ENCODE results near the gene PARP14.
A peak's percentile ranks its signal among the peaks of the same experiment; 100 is the strongest.
"Not testable (repeated sequence)": the region's sequence is repeated elsewhere in the genome, so short reads cannot be mapped to it uniquely, and the experiment has no call there.

The PARP14 gene

GRCh38 chr3:122743581-122744120 lies 63.0 kb downstream of the PARP14 start:
- peaks cover 24% of the 10 kb centered on the region for H3K36me3 ChIP-seq (replicated peaks; ENCODE audit: low read depth, low read length)
- TF ChIP-seq EZH2phosphoT487 (IDR thresholded peaks at IDR 0.05; ENCODE audit: low read depth): no peak
- H3K9ac ChIP-seq (ENCODE audit: low read length): no peak overlapping the region
- no peak overlapping the region for H3K27ac ChIP-seq (ENCODE audit: low read length)
- H3K4me3 ChIP-seq (ENCODE audit: low read length): no peak overlapping the region
- H4K20me1 ChIP-seq (ENCODE audit: insufficient read depth, low read length): no peaks in the 10 kb centered on the region
- H3K79me2 ChIP-seq (ENCODE audit: low read length): no peaks in the 10 kb centered on the region
- no peaks in the 10 kb centered on the region for H3K27me3 ChIP-seq (ENCODE audit: low read depth, low read length)
- no peak overlapping the region for H3K4me2 ChIP-seq (ENCODE audit: low read length)
- H3K4me1 ChIP-seq (ENCODE audit: low read length): no peaks in the 10 kb centered on the region
- no peaks in the 10 kb centered on the region for H3K9me3 ChIP-seq (ENCODE audit: insufficient read depth, low read length)
- no peak overlapping the region for H2AFZ ChIP-seq (ENCODE audit: low read depth, low read length)

GRCh38 chr3:122745369-122746021 lies 64.9 kb downstream of the PARP14 start:
- no peak overlapping the region for H3K9ac ChIP-seq (ENCODE audit: low read length)
- no peak for TF ChIP-seq EZH2phosphoT487 (IDR thresholded peaks at IDR 0.05; ENCODE audit: low read depth)
- no peak for TF ChIP-seq CTCF (IDR thresholded peaks at IDR 0.05; ENCODE audit: low read depth, low read length)

GRCh38 chr3:122747295-122747694 lies 66.7 kb downstream of the PARP14 start:
- peaks cover 14% of the 10 kb centered on the region for H3K36me3 ChIP-seq (replicated peaks; ENCODE audit: low read depth, low read length)
- H3K27ac ChIP-seq (ENCODE audit: low read length); H3K4me1 ChIP-seq (ENCODE audit: low read length); H4K20me1 ChIP-seq (ENCODE audit: insufficient read depth, low read length); H3K4me3 ChIP-seq (ENCODE audit: low read length); H3K9ac ChIP-seq (ENCODE audit: low read length); H3K79me2 ChIP-seq (ENCODE audit: low read length); H3K9me3 ChIP-seq (ENCODE audit: insufficient read depth, low read length); H3K27me3 ChIP-seq (ENCODE audit: low read depth, low read length); H3K4me2 ChIP-seq (ENCODE audit: low read length); H2AFZ ChIP-seq (ENCODE audit: low read depth, low read length): not testable (repeated sequence)

More at GRCh38 chr3:122745369-122746021, 64.9 kb downstream of the PARP14 start:
- Histone ChIP-seq H3K36me3 (replicated peaks; ENCODE audit: low read depth, low read length) (peaks cover 18% of the 10 kb centered on the region), H3K4me2 (ENCODE audit: low read length) (no peak overlapping the region), H3K9me3 (ENCODE audit: insufficient read depth, low read length) (no peaks in the 10 kb centered on the region), H2AFZ (ENCODE audit: low read depth, low read length) (no peak overlapping the region), H3K4me3 (ENCODE audit: low read length) (no peak overlapping the region), H3K27me3 (ENCODE audit: low read depth, low read length) (no peaks in the 10 kb centered on the region), H3K4me1 (ENCODE audit: low read length) (no peaks in the 10 kb centered on the region), H3K27ac (ENCODE audit: low read length) (no peak overlapping the region), H3K79me2 (ENCODE audit: low read length) (no peaks in the 10 kb centered on the region), H4K20me1 (ENCODE audit: insufficient read depth, low read length) (no peaks in the 10 kb centered on the region)

GRCh38 chr3:122748347-122748746 lies 67.7 kb downstream of the PARP14 start:
- Histone ChIP-seq H3K27me3 (ENCODE audit: low read depth, low read length) (no peaks in the 10 kb centered on the region), H3K36me3 (replicated peaks; ENCODE audit: low read depth, low read length) (peaks cover 12% of the 10 kb centered on the region), H3K9me3 (ENCODE audit: insufficient read depth, low read length) (no peaks in the 10 kb centered on the region), H3K4me1 (ENCODE audit: low read length) (no peaks in the 10 kb centered on the region), H3K4me2 (ENCODE audit: low read length) (no peak overlapping the region), H3K9ac (ENCODE audit: low read length) (no peak overlapping the region), H3K27ac (ENCODE audit: low read length) (no peak overlapping the region), H3K79me2 (ENCODE audit: low read length) (no peaks in the 10 kb centered on the region), H4K20me1 (ENCODE audit: insufficient read depth, low read length) (no peaks in the 10 kb centered on the region), H2AFZ (ENCODE audit: low read depth, low read length) (no peak overlapping the region), H3K4me3 (ENCODE audit: low read length) (no peak overlapping the region)
- TF ChIP-seq CTCF (IDR thresholded peaks at IDR 0.05; ENCODE audit: low read depth, low read length) (no peak), EZH2phosphoT487 (IDR thresholded peaks at IDR 0.05; ENCODE audit: low read depth) (no peak)

- no peak overlapping the region for H3K27ac ChIP-seq (ENCODE audit: low read length)
- 0 out of 2 replicates have a peak overlapping the region, but pooled peaks have one; percentile 7 for H3K4me2 ChIP-seq (ENCODE audit: low read length)
- no peak overlapping the region for H3K9ac ChIP-seq (ENCODE audit: low read length)
- no peak overlapping the region for H3K4me3 ChIP-seq (ENCODE audit: low read length)
- no peaks in the 10 kb centered on the region for H3K4me1 ChIP-seq (ENCODE audit: low read length)
- H3K9me3 ChIP-seq (ENCODE audit: insufficient read depth, low read length): no peaks in the 10 kb centered on the region
- H3K79me2 ChIP-seq (ENCODE audit: low read length): no peaks in the 10 kb centered on the region
- H3K36me3 ChIP-seq (replicated peaks; ENCODE audit: low read depth, low read length): peaks cover 21% of the 10 kb centered on the region
- H3K27me3 ChIP-seq (ENCODE audit: low read depth, low read length): no peaks in the 10 kb centered on the region
- H4K20me1 ChIP-seq (ENCODE audit: insufficient read depth, low read length): no peaks in the 10 kb centered on the region
- TF ChIP-seq CTCF (IDR thresholded peaks at IDR 0.05; ENCODE audit: low read depth, low read length) (peak; percentile 86), EZH2phosphoT487 (IDR thresholded peaks at IDR 0.05; ENCODE audit: low read depth) (no peak)
- no peak overlapping the region for H2AFZ ChIP-seq (ENCODE audit: low read depth, low read length)
Observed at GRCh38 chr3:122754929-122755328, 74.3 kb downstream of the PARP14 start.

Data from OCI-LY3 (cell line).